ENCODE data around the gene ADAMTS2.

ADAMTS2 gene

GRCh38 chr5:179378441-179379271 is 33.4 kb upstream of the ADAMTS2 start:
- FAIRE-seq (no peak), DNase-seq (ENCODE audit: insufficient read length, low spot score) (no peak)
- TF ChIP-seq POLR2AphosphoS5 (IDR thresholded peaks at IDR 0.05; ENCODE audit: low read depth, low read length), result no peak
- no peak for TF ChIP-seq SPI1 (IDR thresholded peaks at IDR 0.05; ENCODE audit: low read depth, low read length)
- TF ChIP-seq PAX5 (IDR thresholded peaks at IDR 0.05; ENCODE audit: insufficient read depth, low read length, severe bottlenecking), result no peak
- TF ChIP-seq POLR2A (IDR thresholded peaks at IDR 0.05; ENCODE audit: low read depth, low read length), result no peak
- no peak for TF ChIP-seq TAF1 (IDR thresholded peaks at IDR 0.05; ENCODE audit: low read depth, low read length)
- TF ChIP-seq POU2F2 (IDR thresholded peaks at IDR 0.05; ENCODE audit: low read depth, low read length), result no peak

GRCh38 chr5:179378116-179378440 is 32.8 kb upstream of the ADAMTS2 start:
- no peak for FAIRE-seq
- no peak for DNase-seq (ENCODE audit: insufficient read length, low spot score)
- TF ChIP-seq TAF1 (IDR thresholded peaks at IDR 0.05; ENCODE audit: low read depth, low read length) (no peak), POU2F2 (IDR thresholded peaks at IDR 0.05; ENCODE audit: low read depth, low read length) (no peak), POLR2AphosphoS5 (IDR thresholded peaks at IDR 0.05; ENCODE audit: low read depth, low read length) (no peak), SPI1 (IDR thresholded peaks at IDR 0.05; ENCODE audit: low read depth, low read length) (no peak), POLR2A (IDR thresholded peaks at IDR 0.05; ENCODE audit: low read depth, low read length) (no peak), PAX5 (IDR thresholded peaks at IDR 0.05; ENCODE audit: insufficient read depth, low read length, severe bottlenecking) (no peak)

- DNase-seq (ENCODE audit: insufficient read length, low spot score) (no peak), FAIRE-seq (no peak)
- TF ChIP-seq SPI1 (IDR thresholded peaks at IDR 0.05; ENCODE audit: low read depth, low read length) (no peak), POLR2AphosphoS5 (IDR thresholded peaks at IDR 0.05; ENCODE audit: low read depth, low read length) (no peak), PAX5 (IDR thresholded peaks at IDR 0.05; ENCODE audit: insufficient read depth, low read length, severe bottlenecking) (no peak), POLR2A (IDR thresholded peaks at IDR 0.05; ENCODE audit: low read depth, low read length) (no peak), POU2F2 (IDR thresholded peaks at IDR 0.05; ENCODE audit: low read depth, low read length) (no peak), TAF1 (IDR thresholded peaks at IDR 0.05; ENCODE audit: low read depth, low read length) (no peak)
These were observed 32.3 kb upstream of the ADAMTS2 start for GRCh38 chr5:179377421-179378115.

DNA sequence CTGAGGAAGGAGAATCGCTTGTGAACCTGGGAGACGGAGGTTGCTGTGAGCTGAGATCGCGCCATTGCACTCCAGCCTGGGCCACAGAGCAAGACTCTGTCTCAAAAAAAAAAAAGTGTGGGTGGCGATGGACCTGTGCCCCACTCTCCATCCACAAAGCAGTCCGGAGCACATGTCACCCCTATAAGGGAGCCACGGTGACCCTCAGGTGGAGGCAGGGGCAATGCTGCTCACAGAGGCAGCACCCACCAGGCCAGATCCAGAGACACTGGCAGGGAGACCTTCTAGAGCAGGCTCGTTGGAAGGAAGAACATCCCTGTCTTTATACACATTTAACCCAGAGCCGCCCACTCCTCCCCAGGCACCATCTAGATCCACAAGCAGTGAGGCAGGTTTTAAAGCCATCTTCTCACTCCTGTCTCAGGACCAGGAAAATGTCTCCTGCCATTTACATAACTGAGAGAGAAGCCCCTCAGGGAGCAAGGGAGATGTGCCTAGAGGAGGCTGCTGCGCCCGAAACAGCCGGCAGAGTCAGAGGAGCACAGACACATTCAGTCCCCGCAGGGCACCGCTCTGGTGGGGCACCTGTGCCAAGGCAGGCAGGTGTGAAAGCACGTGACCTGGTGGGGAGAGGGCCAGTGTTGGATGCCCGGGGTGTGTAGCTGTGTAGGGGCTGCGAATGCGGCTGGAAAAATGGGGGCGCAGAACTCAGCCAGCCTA is 31.6 kb upstream of the ADAMTS2 start:
- TF ChIP-seq TAF1 (IDR thresholded peaks at IDR 0.05; ENCODE audit: low read depth, low read length) (no peak), POLR2AphosphoS5 (IDR thresholded peaks at IDR 0.05; ENCODE audit: low read depth, low read length) (no peak), PAX5 (IDR thresholded peaks at IDR 0.05; ENCODE audit: insufficient read depth, low read length, severe bottlenecking) (no peak), SPI1 (IDR thresholded peaks at IDR 0.05; ENCODE audit: low read depth, low read length) (no peak), POLR2A (IDR thresholded peaks at IDR 0.05; ENCODE audit: low read depth, low read length) (no peak), POU2F2 (IDR thresholded peaks at IDR 0.05; ENCODE audit: low read depth, low read length) (no peak)
- no peak for FAIRE-seq
- no peak for DNase-seq (ENCODE audit: insufficient read length, low spot score)

- FAIRE-seq (no peak), DNase-seq (ENCODE audit: insufficient read length, low spot score) (peak; percentile 6)
- TF ChIP-seq POU2F2 (IDR thresholded peaks at IDR 0.05; ENCODE audit: low read depth, low read length), result no peak
- TF ChIP-seq TAF1 (IDR thresholded peaks at IDR 0.05; ENCODE audit: low read depth, low read length), result no peak
- TF ChIP-seq POLR2AphosphoS5 (IDR thresholded peaks at IDR 0.05; ENCODE audit: low read depth, low read length), result no peak
- TF ChIP-seq SPI1 (IDR thresholded peaks at IDR 0.05; ENCODE audit: low read depth, low read length), result no peak
These were observed 30.6 kb upstream of the ADAMTS2 start for GRCh38 chr5:179375831-179376365.

DNA sequence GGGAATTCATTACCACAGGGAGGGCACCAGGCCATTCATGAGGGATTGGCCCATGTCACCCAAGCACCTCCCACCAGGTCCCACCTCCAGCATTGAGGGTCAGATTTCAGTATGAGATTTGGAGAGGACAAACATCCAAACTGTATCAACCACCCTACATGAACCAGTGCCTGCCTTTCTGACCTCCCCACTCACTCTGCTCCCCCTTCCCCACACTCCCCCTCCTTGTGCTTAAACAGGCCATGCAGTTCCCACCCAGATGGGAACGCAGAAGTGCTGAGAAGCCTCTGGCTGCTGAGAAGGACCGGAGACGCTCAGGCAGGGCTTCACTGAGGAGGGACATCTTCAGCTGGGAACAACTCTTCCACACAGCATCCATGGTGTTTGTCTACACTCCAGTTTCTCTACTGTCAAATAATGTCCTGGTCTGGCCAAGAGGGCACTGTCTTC is 30.0 kb upstream of the ADAMTS2 start:
- FAIRE-seq, result no peak
- no peak for DNase-seq (ENCODE audit: insufficient read length, low spot score)
- TF ChIP-seq TAF1 (IDR thresholded peaks at IDR 0.05; ENCODE audit: low read depth, low read length) (no peak), SPI1 (IDR thresholded peaks at IDR 0.05; ENCODE audit: low read depth, low read length) (no peak), POU2F2 (IDR thresholded peaks at IDR 0.05; ENCODE audit: low read depth, low read length) (no peak), PAX5 (IDR thresholded peaks at IDR 0.05; ENCODE audit: insufficient read depth, low read length, severe bottlenecking) (no peak), POLR2A (IDR thresholded peaks at IDR 0.05; ENCODE audit: low read depth, low read length) (no peak), POLR2AphosphoS5 (IDR thresholded peaks at IDR 0.05; ENCODE audit: low read depth, low read length) (no peak)

- FAIRE-seq, result no peak
- no peak for DNase-seq (ENCODE audit: insufficient read length, low spot score)
- TF ChIP-seq PAX5 (IDR thresholded peaks at IDR 0.05; ENCODE audit: insufficient read depth, low read length, severe bottlenecking), result no peak
- no peak for TF ChIP-seq POU2F2 (IDR thresholded peaks at IDR 0.05; ENCODE audit: low read depth, low read length)
- TF ChIP-seq POLR2AphosphoS5 (IDR thresholded peaks at IDR 0.05; ENCODE audit: low read depth, low read length), result no peak
- TF ChIP-seq POLR2A (IDR thresholded peaks at IDR 0.05; ENCODE audit: low read depth, low read length), result no peak
- TF ChIP-seq SPI1 (IDR thresholded peaks at IDR 0.05; ENCODE audit: low read depth, low read length), result no peak
- no peak for TF ChIP-seq TAF1 (IDR thresholded peaks at IDR 0.05; ENCODE audit: low read depth, low read length)
These were observed 29.4 kb upstream of the ADAMTS2 start for GRCh38 chr5:179374506-179375235.

GRCh38 chr5:179373961-179374505 is 28.8 kb upstream of the ADAMTS2 start:
- no peak for FAIRE-seq
- TF ChIP-seq POLR2A (IDR thresholded peaks at IDR 0.05; ENCODE audit: low read depth, low read length) (no peak), POLR2AphosphoS5 (IDR thresholded peaks at IDR 0.05; ENCODE audit: low read depth, low read length) (no peak), PAX5 (IDR thresholded peaks at IDR 0.05; ENCODE audit: insufficient read depth, low read length, severe bottlenecking) (no peak), SPI1 (IDR thresholded peaks at IDR 0.05; ENCODE audit: low read depth, low read length) (no peak), TAF1 (IDR thresholded peaks at IDR 0.05; ENCODE audit: low read depth, low read length) (no peak), POU2F2 (IDR thresholded peaks at IDR 0.05; ENCODE audit: low read depth, low read length) (no peak)
- DNase-seq (ENCODE audit: insufficient read length, low spot score), result no peak

All from GM12891 (cell line).